Esophagus muscularis mucosa (tissue), 4 donors: Measurements from ENCODE around the gene PRM2. TPM values are rescaled to one million over a fixed set of nuclear protein-coding genes. Genes with fewer than 3 reads are reported as not detected.

ENCODE experiments used
- DNase-seq: peaks from one replicate; pipeline ENCODE4 v3.0.0-alpha.2; 2017; ENCODE audit errors: extremely low spot score
- H3K27ac ChIP-seq, 4 donors: fragments of 200-600 bp; sonication (generic); replicated peaks in 1 of 4; 1 replicate in 3 of 4; 2 replicates in 1 of 4; pipeline ENCODE4 v1.5.1; 2016 to 2019; ENCODE audit warnings: mild to moderate bottlenecking in 1 of 4
- H3K27me3 ChIP-seq, 4 donors: fragments of 200-600 bp; sonication (generic); one replicate each; pipeline versions ENCODE4 v1.5.1 to v1.6.0; 2016 to 2019
- H3K36me3 ChIP-seq, 4 donors: fragments of 200-600 bp; sonication (generic); one replicate each; pipeline ENCODE4 v1.5.1; 2016 to 2019
- H3K4me1 ChIP-seq, 4 donors: fragments of 200-600 bp; sonication (generic); one replicate each; pipeline ENCODE4 v1.5.1; 2016 to 2019
- H3K4me3 ChIP-seq, 4 donors: fragments of 200-600 bp; sonication (generic); 1 replicate in 2 of 4; 2 replicates in 2 of 4; pipeline ENCODE4 v1.5.1; 2016 to 2019; ENCODE audit warnings: mild to moderate bottlenecking in 4 of 4, moderate library complexity in 1 of 4
- H3K9me3 ChIP-seq, 4 donors: fragments of 200-600 bp; sonication (generic); 1 replicate in 3 of 4; 2 replicates in 1 of 4; pipeline ENCODE4 v1.5.1; 2016 to 2019
- CTCF ChIP-seq, 3 experiments: fragments of 200-600 bp in 2 of 3; fragments of 450-650 bp in 1 of 3; sonication (generic) in 2 of 3; IDR thresholded peaks; one replicate each; pipeline ENCODE4 v1.5.1; 2017 to 2019; ENCODE audit warnings: antibody characterized with exemption in 3 of 3, mild to moderate bottlenecking in 2 of 3, moderate library complexity in 1 of 3
- EP300 ChIP-seq: sonication (generic); formaldehyde crosslinking; IDR thresholded peaks from one replicate; pipeline ENCODE4 v1.6.1; 2017; ENCODE audit warnings: antibody characterized with exemption
- POLR2A ChIP-seq: fragments of 450-650 bp; IDR thresholded peaks from one replicate; pipeline ENCODE4 v1.6.1; 2017; ENCODE audit warnings: antibody characterized with exemption, moderate library complexity, mild to moderate bottlenecking, low read depth
- POLR2AphosphoS5 ChIP-seq, 2 donors: sonication (generic); formaldehyde crosslinking; IDR thresholded peaks; one replicate each; pipeline ENCODE4 v1.6.1; 2017; ENCODE audit warnings: antibody characterized with exemption in 2 of 2
- whole genome bisulfite sequencing: methylation state at CpG from one replicate; pipeline ENCODE4 v1.1.5; 2018; 5-methylcytosine and 5-hydroxymethylcytosine counted together
- intact Hi-C: fragments of 100-400 bp; cut with DNase I; formaldehyde crosslinking; loops from one replicate; pipeline ENCODE4 v1.15.1; 2023
- total RNA-seq, 4 donors: library from RNA; depleted of rRNA; stranded (reverse); fragments of >200 nt; gene quantifications; one replicate each; pipeline versions ENCODE4 v1.1.0 to v1.2.1, GENCODE V29; 2016

The PRM2 gene
- total RNA-seq, 4 donors from 2014 or later = not detected

GRCh38 chr16:11255737-11256660 lies 20.3 kb downstream of the PRM2 start, which contains the start of gene SOCS1:
TSS of gene SOCS1 (minus strand) at chr16:11256204. CDS start at chr16:11255478, 726 bp downstream.
- WGBS = 0% methylated on average over 43 of the region's 100 CpGs
- Histone ChIP-seq H3K27ac (peak within 1 kb of the TSS; percentile 92 to 97 (median 94)), H3K36me3 (no peaks in the 10 kb centered on the region), H3K4me1 (peaks cover 36 to 54% (median 50%) of the 10 kb centered on the region in 4 donors), H3K27me3 (peaks cover 0 to 4% (median 0%) of the 10 kb centered on the region in 4 donors), H3K4me3 (peak within 1 kb of the TSS; percentile 71 to 98 (median 80)), H3K9me3 (no peaks in the 10 kb centered on the region)
- TF ChIP-seq CTCF (IDR thresholded peaks at IDR 0.05) (peak; percentile 94 to 96 (median 94)), POLR2A (no peak), POLR2AphosphoS5 (IDR thresholded peaks at IDR 0.05) (peak; percentile 77 to 92)
- peak; percentile 96 for DNase-seq
- intact Hi-C loops = loop anchor here (5.0 to 10.0 kb wide), 2 partner anchors 91 to 181 kb away; partner anchors contain the start of gene RMI2

GRCh38 chr16:11254913-11255736 lies 21.2 kb downstream of the PRM2 start:
- Histone ChIP-seq H3K4me1 (peaks cover 36 to 54% (median 50%) of the 10 kb centered on the region in 4 donors), H3K36me3 (no peaks in the 10 kb centered on the region), H3K27ac (peak overlapping the region; percentile 92 to 97 (median 94)), H3K9me3 (no peaks in the 10 kb centered on the region), H3K4me3 (peak overlapping the region; percentile 71 to 98 (median 80)), H3K27me3 (peaks cover 0 to 4% (median 0%) of the 10 kb centered on the region in 4 donors)
- no peak for DNase-seq
- intact Hi-C loops = loop anchor here (1.0 to 10.0 kb wide), 3 partner anchors 92 to 282 kb away; partner anchors contain the start of gene RMI2
- 0% methylated on average over 36 of the region's 105 CpGs for WGBS
- TF ChIP-seq CTCF (IDR thresholded peaks at IDR 0.05) = peak in 2 of 3 experiments; percentile 9 to 31
- TF ChIP-seq EP300 = no peak
- no peak for TF ChIP-seq POLR2AphosphoS5 (IDR thresholded peaks at IDR 0.05)
- TF ChIP-seq POLR2A = no peak

- 54% methylated on average over 24 of the region's 29 CpGs for WGBS
- Histone ChIP-seq H3K27me3 (peaks cover 0 to 4% (median 0%) of the 10 kb centered on the region in 4 donors), H3K4me3 (peak overlapping the region; percentile 71 to 98 (median 80)), H3K36me3 (no peaks in the 10 kb centered on the region), H3K4me1 (peaks cover 34 to 52% (median 47%) of the 10 kb centered on the region in 4 donors), H3K27ac (peak overlapping the region; percentile 92 to 97 (median 94)), H3K9me3 (no peaks in the 10 kb centered on the region)
- no peak for DNase-seq
- TF ChIP-seq CTCF (IDR thresholded peaks at IDR 0.05) (no peak), POLR2A (no peak), POLR2AphosphoS5 (IDR thresholded peaks at IDR 0.05) (no peak), EP300 (no peak)
- intact Hi-C loops = loop anchor here (1.0 to 10.0 kb wide), 2 partner anchors 179 to 281 kb away; no protein-coding TSS in a partner anchor
Observed at GRCh38 chr16:11253995-11254912, 22.0 kb downstream of the PRM2 start.
